HUDEP-2 (cell line): ENCODE measurements around the gene VCX2.
"Not testable (repeated sequence)": the region's sequence is repeated elsewhere in the genome, so short reads cannot be mapped to it uniquely, and the experiment has no call there.

ENCODE experiments used
- DNase-seq, 76 experiments: peaks; one replicate each; lab custom pipeline; 2025; ENCODE audit not compliant: unreplicated experiment in 76 of 76; lab: John Stamatoyannopoulos, UW

Gene VCX2

DNA sequence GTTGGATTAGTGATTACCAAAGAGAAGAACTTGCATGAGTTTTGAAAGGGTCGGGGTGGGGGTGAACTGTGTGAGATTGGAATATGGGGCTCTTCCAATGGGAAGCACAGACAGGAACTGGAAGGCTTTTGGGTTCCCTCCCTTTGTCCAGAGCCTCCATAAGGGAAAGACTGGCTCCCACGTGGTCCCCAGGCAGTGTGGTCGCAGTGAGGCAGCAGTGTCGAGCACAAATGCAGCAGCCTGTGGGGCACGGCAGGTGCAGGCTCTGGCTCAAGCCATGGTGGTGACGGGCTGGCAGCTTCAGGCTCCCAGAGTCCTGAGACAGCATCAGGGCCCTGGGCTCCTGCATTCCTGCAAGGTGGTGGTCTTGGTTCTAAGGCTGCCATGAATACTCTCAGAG lies 45.5 kb downstream of the VCX2 start:
- no peak for DNase-seq

DNA sequence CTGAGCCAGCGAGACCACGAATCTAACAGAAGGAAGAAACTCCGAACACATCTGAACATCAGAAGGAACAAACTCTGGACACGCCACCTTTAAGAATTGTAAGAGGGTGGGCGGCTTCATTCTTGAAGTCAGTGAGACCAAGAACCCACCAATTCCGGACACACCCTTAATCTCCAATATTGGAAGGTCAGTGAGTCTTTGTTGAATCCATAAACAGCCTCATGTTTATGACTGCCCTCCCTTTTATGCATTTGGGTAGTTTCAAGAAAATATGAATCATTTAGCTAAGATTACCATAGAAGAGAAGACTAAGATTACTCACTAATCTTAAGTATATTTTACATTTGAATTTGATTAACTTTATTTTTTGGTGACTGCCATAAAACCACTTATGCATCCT lies 48.5 kb downstream of the VCX2 start:
- no peak for DNase-seq

DNA sequence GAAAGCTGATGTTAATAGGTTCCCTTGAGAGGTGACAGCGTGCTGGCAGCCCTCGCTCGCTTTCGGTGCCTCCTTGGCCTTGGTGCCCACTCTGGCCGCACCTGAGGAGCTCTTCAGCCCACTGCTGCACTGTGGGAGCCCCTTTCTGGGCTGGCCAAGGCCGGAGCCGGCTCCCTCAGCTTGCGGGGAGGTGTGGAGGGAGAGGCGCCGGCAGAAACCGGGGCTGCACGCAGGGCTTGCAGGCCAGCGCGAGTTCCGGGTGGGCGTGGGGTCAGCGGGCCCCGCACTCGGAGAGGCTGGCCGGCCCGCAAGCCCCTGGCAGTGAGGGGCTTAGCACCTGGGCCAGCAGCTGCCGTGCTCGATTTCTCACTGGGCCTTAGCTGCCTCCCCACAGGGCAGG lies 49.7 kb downstream of the VCX2 start:
- DNase-seq, result not testable (repeated sequence)
